ENCODE results near the gene DHRS1.

The DHRS1 gene

GRCh38 chr14:24258119-24258518 is 41.5 kb downstream of the DHRS1 start:
- H3K4me3 ChIP-seq (ENCODE audit: low read depth, low read length): no peak overlapping the region
- no peak for TF ChIP-seq CTCF (IDR thresholded peaks at IDR 0.05; ENCODE audit: low read depth, low read length)
- DNase-seq (ENCODE audit: low read depth, low spot score): no peak
- in situ Hi-C loops (cut with HindIII; ENCODE audit: low sequenced_read_pairs): no loop called here

- no peak overlapping the region for H3K4me3 ChIP-seq (ENCODE audit: low read depth, low read length)
- in situ Hi-C loops (cut with HindIII; ENCODE audit: low sequenced_read_pairs): no loop called here
- no peak for TF ChIP-seq CTCF (IDR thresholded peaks at IDR 0.05; ENCODE audit: low read depth, low read length)
- DNase-seq (ENCODE audit: low read depth, low spot score): no peak
These were observed 42.6 kb downstream of the DHRS1 start for GRCh38 chr14:24256960-24257359.

GRCh38 chr14:24255931-24256711 is 43.5 kb downstream of the DHRS1 start:
- in situ Hi-C loops (cut with HindIII; ENCODE audit: low sequenced_read_pairs): no loop called here
- no peak for TF ChIP-seq CTCF (IDR thresholded peaks at IDR 0.05; ENCODE audit: low read depth, low read length)
- no peak for DNase-seq (ENCODE audit: low read depth, low spot score)
- H3K4me3 ChIP-seq (ENCODE audit: low read depth, low read length): no peak overlapping the region

- no peak for TF ChIP-seq CTCF (IDR thresholded peaks at IDR 0.05; ENCODE audit: low read depth, low read length)
These were observed 44.1 kb downstream of the DHRS1 start for GRCh38 chr14:24255438-24255837.

GRCh38 chr14:24254630-24255392 is 44.8 kb downstream of the DHRS1 start:
- no peak for TF ChIP-seq CTCF (IDR thresholded peaks at IDR 0.05; ENCODE audit: low read depth, low read length)
- DNase-seq (ENCODE audit: low read depth, low spot score): no peak
- H3K4me3 ChIP-seq (ENCODE audit: low read depth, low read length): no peak overlapping the region
- in situ Hi-C loops (cut with HindIII; ENCODE audit: low sequenced_read_pairs): no loop called here

More at GRCh38 chr14:24255438-24255837, 44.1 kb downstream of the DHRS1 start:
- no peak for DNase-seq (ENCODE audit: low read depth, low spot score)
- in situ Hi-C loops (cut with HindIII; ENCODE audit: low sequenced_read_pairs): no loop called here
- no peak overlapping the region for H3K4me3 ChIP-seq (ENCODE audit: low read depth, low read length)

- DNase-seq (ENCODE audit: low read depth, low spot score): no peak
- in situ Hi-C loops (cut with HindIII; ENCODE audit: low sequenced_read_pairs): no loop called here
- no peak for TF ChIP-seq CTCF (IDR thresholded peaks at IDR 0.05; ENCODE audit: low read depth, low read length)
- H3K4me3 ChIP-seq (ENCODE audit: low read depth, low read length): no peak overlapping the region
These were observed 45.6 kb downstream of the DHRS1 start for GRCh38 chr14:24253936-24254335.
